ENCODE results near the gene ZNF549.
A peak's percentile ranks its signal among the peaks of the same experiment; 100 is the strongest.
"Not testable (repeated sequence)": the region's sequence is repeated elsewhere in the genome, so short reads cannot be mapped to it uniquely, and the experiment has no call there.

Gene ZNF549

DNA sequence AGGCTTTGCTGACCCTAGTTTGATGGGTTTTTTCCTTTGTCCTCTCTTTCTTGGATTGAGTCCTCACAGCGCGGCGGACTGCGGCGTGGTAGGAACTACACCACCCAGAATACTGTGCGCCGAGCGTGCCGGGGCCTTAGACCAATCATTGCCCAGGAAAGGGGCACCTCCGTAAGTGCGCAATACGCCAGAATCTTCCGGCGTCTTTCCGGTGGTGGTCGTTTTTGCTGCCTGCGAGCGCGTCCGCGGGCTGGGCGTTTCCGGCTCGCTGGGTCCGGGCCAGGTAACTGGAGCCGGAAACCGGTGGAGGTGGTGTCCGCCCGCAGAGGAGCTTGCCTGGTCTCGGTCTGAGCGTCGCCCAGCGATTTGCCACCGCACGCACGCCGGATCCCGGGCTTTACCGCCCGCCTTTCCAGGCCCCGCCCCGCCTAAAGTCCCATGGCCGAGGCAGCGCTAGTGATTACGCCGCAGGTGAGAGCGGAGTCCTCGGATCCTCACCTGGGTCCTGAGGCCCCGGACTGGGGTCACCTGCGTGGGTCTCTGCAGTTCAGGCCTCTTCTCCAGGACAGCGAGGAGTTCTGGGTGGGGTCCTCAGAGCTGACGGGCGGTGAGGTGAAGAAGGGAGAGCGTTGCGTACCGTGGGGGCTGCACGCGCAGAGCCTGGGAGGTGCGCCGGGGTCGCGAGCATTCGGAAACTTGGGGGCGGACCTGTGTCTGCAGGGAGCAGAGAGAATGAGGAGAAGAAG is at the start of gene ZNF549:
ZNF549 (plus strand) TSS at position 221 of the 746 bp plus-strand sequence; CDS start at position 439, 218 bp downstream.
- peak; percentile 72 to 74 for DNase-seq (ENCODE audit: low read depth in 2 of 2)

- DNase-seq (ENCODE audit: low read depth in 2 of 2): peak; percentile 87 to 90
These were observed 39.5 kb upstream of the ZNF549 start, which contains the start of gene ZNF419 for GRCh38 chr19:57487477-57488298. Gene ZNF419, plus strand, starts transcription at chr19:57487750. Its CDS starts 201 bp downstream, at chr19:57487951.

GRCh38 chr19:57488299-57488644 is 38.9 kb upstream of the ZNF549 start:
- DNase-seq (ENCODE audit: low read depth in 2 of 2): not testable (repeated sequence)

DNA sequence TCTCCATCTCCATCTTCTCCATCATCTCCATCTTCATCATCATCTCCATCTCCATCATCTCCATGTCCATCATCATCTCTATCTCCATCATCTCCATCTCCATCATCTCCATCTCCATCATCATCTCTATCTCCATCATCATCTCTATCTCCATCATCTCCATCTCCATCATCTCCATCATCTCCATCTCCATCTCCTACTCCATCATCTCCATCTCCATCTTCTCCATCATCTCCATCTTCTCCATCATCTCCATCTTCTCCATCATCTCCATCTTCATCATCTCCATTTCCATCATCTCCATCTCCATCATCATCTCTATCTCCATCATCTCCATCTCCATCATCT is 27.9 kb upstream of the ZNF549 start:
- DNase-seq (ENCODE audit: low read depth in 2 of 2): not testable (repeated sequence)

- DNase-seq (ENCODE audit: low read depth in 2 of 2): peak; percentile 91 to 95
These were observed 27.3 kb upstream of the ZNF549 start, which contains the start of gene ZNF773 for GRCh38 chr19:57499680-57500395. Gene ZNF773, plus strand, starts transcription at chr19:57499938. Its CDS starts 143 bp downstream, at chr19:57500081.

GRCh38 chr19:57500400-57500799 is 26.8 kb upstream of the ZNF549 start:
- DNase-seq (ENCODE audit: low read depth in 2 of 2): not testable (repeated sequence)

DNA sequence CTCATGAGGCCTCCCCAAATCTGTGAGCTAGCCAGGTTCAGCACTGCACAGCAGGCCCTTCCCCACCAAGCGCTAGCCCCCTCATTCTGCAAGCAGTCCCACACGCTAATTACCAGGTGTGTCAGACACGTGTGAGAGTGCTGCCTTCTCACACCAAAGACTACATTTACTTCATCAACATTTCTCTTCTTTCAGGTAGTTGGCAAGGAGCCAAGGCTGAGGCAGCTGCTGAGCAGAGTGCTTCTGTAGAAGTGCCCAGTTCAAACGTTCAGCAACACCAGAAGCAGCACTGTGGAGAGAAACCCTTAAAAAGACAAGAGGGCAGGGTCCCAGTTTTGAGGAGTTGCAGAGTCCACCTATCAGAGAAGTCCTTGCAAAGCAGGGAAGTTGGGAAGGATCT is 21.0 kb upstream of the ZNF549 start:
- no peak for DNase-seq (ENCODE audit: low read depth in 2 of 2)

DNA sequence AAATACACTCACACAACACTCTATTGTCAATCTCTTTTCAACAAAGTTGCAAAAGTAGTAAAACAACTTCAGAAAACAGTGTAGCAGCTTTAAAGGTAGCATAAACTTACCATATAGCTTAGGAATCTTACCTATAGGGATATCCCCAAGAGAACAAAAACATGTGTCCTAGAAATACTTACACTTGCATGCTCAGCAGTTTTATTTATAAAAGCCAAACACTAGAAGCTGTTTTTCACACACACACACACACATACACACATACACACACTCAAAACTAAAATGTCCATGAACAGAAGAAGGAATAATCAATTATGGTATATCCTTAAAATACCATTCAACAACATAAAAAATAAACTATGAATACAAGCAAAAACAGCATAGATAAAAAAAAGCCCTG is 15.7 kb upstream of the ZNF549 start:
- DNase-seq (ENCODE audit: low read depth in 2 of 2): no peak

- no peak for DNase-seq (ENCODE audit: low read depth in 2 of 2)
These were observed 14.3 kb upstream of the ZNF549 start for GRCh38 chr19:57512845-57513244.

- DNase-seq (ENCODE audit: low read depth in 2 of 2): no peak
These were observed 11.9 kb upstream of the ZNF549 start for GRCh38 chr19:57515255-57515654.

DNA sequence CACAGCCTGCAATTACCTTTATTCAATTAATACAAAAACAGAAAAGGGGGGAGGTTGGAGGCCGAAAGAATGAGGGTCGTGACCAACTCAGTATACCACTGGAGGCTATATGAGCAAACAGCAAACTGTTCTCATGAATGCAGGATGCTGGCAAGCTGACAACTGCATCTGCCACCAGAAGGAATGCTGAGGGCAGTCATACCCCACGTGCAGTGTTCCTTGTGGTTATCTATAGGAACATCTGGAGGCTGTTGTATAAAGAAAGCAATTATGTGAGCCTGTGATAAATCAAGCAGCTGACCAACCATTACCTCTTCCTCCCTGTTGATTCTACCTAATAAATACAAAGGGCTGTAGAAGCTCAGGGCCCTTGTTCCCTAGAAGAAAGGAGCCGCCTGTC is 9.1 kb upstream of the ZNF549 start:
- not testable (repeated sequence) for DNase-seq (ENCODE audit: low read depth in 2 of 2)

DNA sequence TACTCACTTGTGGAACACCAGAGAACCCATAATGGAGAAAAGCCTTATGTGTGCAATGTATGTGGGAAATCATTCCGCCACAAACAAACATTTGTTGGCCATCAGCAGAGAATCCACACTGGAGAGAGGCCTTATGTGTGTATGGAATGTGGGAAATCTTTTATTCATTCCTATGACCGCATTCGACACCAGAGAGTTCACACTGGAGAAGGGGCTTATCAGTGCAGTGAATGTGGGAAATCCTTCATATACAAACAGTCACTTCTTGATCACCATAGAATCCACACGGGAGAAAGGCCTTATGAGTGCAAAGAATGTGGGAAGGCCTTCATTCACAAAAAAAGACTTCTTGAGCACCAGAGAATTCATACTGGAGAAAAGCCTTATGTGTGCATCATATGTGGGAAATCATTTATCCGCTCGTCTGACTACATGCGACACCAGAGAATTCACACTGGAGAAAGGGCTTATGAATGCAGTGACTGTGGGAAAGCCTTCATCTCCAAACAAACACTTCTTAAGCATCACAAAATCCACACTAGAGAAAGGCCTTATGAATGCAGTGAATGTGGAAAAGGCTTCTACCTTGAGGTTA is 10.9 kb downstream of the ZNF549 start:
- DNase-seq (ENCODE audit: low read depth in 2 of 2): no peak

DNA sequence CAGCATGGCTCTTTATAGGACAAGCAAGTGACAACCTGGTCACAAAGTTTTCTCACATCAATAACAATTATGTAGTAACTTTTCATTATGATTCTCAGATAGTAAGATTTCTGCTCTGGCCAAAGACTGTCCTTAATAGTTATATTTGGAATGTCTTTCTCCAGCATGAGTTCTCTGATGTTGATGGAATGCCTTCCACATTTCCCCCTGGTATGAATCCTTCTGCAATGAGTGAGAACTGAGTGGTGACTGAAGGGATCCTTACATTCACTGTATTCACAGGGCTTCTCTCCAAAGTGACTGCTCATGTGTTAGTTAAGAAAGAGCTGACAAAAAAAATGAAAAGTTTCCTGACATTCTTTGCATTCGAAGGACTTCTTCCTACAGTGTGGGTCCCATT is 19.4 kb downstream of the ZNF549 start:
- no peak for DNase-seq (ENCODE audit: low read depth in 2 of 2)

DNA sequence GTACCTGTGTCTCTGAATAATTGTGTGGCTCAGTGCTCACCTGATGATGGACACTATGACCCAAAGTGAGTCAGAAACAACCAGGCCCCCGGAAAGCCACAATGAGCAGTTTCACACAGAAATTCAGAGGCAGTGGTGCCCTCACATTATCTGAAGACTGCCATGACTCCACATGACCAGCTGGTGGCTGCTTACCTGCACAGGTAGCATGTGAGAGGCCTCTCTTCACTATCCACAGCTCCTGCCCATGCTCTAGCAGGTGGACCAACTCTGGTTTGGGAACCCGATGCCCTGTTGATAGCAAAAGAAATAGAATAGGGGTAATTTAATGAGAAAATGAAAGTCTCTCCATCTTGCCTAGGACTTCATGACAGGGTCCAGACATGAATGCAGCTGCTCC is 25.3 kb downstream of the ZNF549 start:
- DNase-seq (ENCODE audit: low read depth in 2 of 2): no peak

DNA sequence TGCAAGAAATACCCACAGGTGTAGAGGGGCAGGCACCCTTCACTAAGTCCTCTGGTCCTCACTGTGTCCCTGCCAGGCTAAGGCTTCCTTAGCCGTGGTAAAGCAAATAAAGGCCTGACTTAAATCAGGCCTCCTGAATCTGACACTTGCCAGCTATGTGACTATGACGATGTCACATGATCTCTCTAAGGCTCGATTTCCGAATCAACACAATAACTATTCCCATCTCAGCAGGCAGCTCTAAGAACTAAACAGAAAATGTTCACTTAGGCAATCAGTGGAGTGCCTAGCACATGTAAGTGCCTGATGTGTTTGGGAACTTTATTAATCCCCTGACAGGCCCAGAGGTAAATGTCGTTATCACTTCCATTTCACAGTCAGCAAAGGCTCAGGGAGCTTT is 30.5 kb downstream of the ZNF549 start:
- no peak for DNase-seq (ENCODE audit: low read depth in 2 of 2)

DNA sequence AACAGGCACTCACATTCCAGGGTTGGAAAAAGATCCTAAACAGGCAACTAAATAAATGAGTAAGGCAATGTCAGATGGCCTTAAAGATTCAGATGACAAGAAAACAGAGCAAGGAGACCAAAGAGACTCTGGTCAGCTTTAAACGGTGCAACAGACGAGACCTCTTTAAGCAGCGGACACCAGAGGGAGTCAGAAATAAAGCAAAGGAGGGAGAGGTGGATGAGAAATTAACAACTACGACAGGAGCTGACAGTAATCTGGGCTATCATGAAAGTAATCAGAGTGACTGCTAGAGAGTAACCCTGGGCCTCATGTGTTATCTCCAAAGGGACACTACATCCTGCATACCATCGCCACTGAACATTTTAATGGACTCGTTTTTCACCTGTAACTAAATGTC is 31.4 kb downstream of the ZNF549 start:
- DNase-seq (ENCODE audit: low read depth in 2 of 2): no peak

GRCh38 chr19:57559008-57559403 is 31.9 kb downstream of the ZNF549 start:
- peak in 1 of 2 donors; percentile 6 for DNase-seq (ENCODE audit: low read depth in 2 of 2)

DNA sequence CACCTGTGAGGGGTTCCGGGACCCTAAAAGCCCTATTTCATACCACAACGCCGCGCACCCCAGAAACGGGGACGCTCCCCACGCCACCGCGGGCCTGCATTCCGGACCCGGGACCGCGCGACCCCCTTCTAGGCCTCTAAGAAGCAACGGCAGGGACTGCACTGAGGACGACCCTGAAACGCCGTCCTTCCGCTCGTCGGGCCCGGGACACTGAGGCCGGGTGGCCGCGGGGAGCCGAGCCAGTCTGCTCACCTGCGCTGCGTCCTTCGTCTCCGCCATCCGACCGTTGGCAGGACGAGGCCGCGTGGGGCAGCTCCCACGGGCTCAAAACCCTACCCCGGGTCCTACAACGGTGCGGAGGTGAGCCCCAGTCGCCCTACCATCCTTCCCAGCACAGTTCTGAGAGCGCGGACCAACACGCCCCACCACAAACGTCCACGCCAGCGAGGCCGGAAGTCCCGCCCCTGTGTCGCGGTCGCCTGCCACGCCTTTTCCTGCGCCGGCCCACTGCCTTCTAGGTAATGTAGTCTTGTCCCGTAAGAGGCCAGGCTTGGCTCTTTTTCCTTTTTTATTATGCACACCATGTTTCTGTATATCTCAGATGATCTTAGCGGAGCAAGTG is 32.4 kb downstream of the ZNF549 start, which contains the start of gene ZNF550:
ZNF550 (minus strand) TSS at position 460 of the 622 bp plus-strand sequence; CDS start at position 279, 181 bp downstream.
- peak; percentile 79 to 81 for DNase-seq (ENCODE audit: low read depth in 2 of 2)

DNA sequence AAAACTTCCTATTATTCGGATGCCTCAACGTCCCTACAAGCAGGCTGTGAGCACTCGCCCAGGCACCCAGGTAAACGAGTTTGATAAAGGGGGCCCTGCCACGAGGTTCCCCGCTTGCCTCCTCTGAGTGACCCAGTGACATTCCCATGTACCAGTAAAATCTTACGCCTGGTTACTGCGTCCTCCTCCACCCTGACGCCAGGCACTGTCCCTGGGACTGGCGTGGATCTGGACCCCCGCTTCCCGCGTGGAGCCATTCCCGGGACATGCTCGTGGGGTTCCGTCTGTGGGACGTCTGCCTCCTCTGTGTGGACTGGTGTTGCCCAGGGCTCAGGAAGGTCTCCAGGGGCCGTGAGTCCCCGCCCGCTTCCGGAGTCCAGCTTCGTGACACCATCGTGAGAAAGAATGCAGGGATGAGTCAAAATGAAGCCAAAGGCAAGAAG is 32.9 kb downstream of the ZNF549 start:
- DNase-seq (ENCODE audit: low read depth in 2 of 2): no peak

DNA sequence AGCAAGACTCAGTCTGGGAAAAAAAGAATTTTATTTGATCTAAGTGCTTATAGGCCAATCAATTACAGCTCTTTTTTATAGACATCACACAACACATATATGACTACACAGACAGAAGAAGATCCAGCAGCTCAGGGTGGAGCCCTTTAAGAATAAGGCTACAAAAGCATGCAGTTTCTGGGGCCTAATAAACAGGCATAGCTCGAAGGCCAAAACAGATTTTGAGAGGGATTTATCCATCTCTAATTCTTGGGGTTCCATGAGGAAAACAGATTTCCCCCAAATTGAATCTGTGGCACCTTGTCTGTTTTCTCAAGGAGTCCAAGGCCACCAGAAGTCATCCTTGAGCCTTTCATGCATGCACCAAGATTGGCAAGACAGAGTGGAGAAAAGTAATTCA is 36.4 kb downstream of the ZNF549 start:
- no peak for DNase-seq (ENCODE audit: low read depth in 2 of 2)
